DMS153 treated with DMSO at 0.1 percent for 48 hours (cell line): ENCODE results near the gene SGMS1.
"Not testable (repeated sequence)": the region's sequence is repeated elsewhere in the genome, so short reads cannot be mapped to it uniquely, and the experiment has no call there.

ENCODE experiments used
- DNase-seq: peaks from one replicate; lab custom pipeline; 2025; ENCODE audit not compliant: unreplicated experiment; lab: John Stamatoyannopoulos, UW

Gene SGMS1

GRCh38 chr10:50541317-50541716, 82.4 kb downstream of the SGMS1 start:
- no peak for DNase-seq

GRCh38 chr10:50540826-50541122, 83.0 kb downstream of the SGMS1 start:
- no peak for DNase-seq

GRCh38 chr10:50540069-50540825, 83.5 kb downstream of the SGMS1 start:
- no peak for DNase-seq

- DNase-seq: no peak
Observed at GRCh38 chr10:50538555-50539398, 85.0 kb downstream of the SGMS1 start.

GRCh38 chr10:50536617-50537240, 87.0 kb downstream of the SGMS1 start:
- no peak for DNase-seq

- not testable (repeated sequence) for DNase-seq
Observed at GRCh38 chr10:50534748-50535376, 88.9 kb downstream of the SGMS1 start.

- no peak for DNase-seq
Observed at GRCh38 chr10:50533296-50533695, 90.5 kb downstream of the SGMS1 start.

GRCh38 chr10:50531388-50532077, 92.2 kb downstream of the SGMS1 start:
- no peak for DNase-seq

GRCh38 chr10:50529660-50530059, 94.1 kb downstream of the SGMS1 start:
- no peak for DNase-seq

GRCh38 chr10:50528206-50528605, 95.5 kb downstream of the SGMS1 start:
- no peak for DNase-seq

- DNase-seq: no peak
Observed at GRCh38 chr10:50527442-50528043, 96.2 kb downstream of the SGMS1 start.

- no peak for DNase-seq
Observed at GRCh38 chr10:50526185-50526584, 97.6 kb downstream of the SGMS1 start.

GRCh38 chr10:50523357-50523756, 100.4 kb downstream of the SGMS1 start:
- no peak for DNase-seq

GRCh38 chr10:50522908-50523307, 100.8 kb downstream of the SGMS1 start:
- DNase-seq: no peak

- DNase-seq: no peak
Observed at GRCh38 chr10:50520115-50520514, 103.6 kb downstream of the SGMS1 start.

GRCh38 chr10:50517626-50518025, 106.1 kb downstream of the SGMS1 start:
- no peak for DNase-seq

GRCh38 chr10:50516171-50516570, 107.6 kb downstream of the SGMS1 start:
- no peak for DNase-seq

- no peak for DNase-seq
Observed at GRCh38 chr10:50515420-50515819, 108.3 kb downstream of the SGMS1 start.

- no peak for DNase-seq
Observed at GRCh38 chr10:50514995-50515394, 108.8 kb downstream of the SGMS1 start.

GRCh38 chr10:50513956-50514355, 109.8 kb downstream of the SGMS1 start:
- no peak for DNase-seq
